GM21529 (cell line): Measurements from ENCODE around the gene MYCT1.

Experiments
- ATAC-seq: cut with Tn5 transposase; IDR thresholded peaks from one replicate; pipeline ENCODE4 v1.9.1; 2021; ENCODE audit not compliant: unreplicated experiment

Gene MYCT1

GRCh38 chr6:152721956-152722355 lies 24.3 kb downstream of the MYCT1 start:
- ATAC-seq = no peak

- ATAC-seq = no peak
Measured at GRCh38 chr6:152723398-152723797, 25.7 kb downstream of the MYCT1 start.

GRCh38 chr6:152726313-152726712 lies 28.6 kb downstream of the MYCT1 start:
- no peak for ATAC-seq

DNA sequence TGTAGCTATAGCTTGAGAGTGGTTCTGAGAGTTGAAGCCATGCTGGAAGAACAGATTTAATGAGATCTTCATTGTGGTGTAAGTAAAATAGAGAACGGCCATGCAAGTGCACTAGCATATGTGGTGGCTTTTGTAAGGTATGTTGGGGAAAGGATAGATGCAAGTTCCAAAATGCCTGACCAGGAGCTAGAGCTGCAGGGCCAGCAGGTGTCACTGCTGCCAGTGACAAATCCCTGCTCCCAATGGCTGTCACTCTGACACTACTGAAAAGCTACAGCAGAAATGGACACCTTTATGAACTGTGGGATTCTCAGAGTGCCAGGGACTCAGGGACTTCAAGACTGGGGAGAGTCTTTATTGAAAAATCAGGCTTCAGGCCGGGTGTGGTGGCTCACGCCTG lies 29.8 kb downstream of the MYCT1 start:
- ATAC-seq = no peak

- no peak for ATAC-seq
Measured at GRCh38 chr6:152734630-152735029, 36.9 kb downstream of the MYCT1 start.

DNA sequence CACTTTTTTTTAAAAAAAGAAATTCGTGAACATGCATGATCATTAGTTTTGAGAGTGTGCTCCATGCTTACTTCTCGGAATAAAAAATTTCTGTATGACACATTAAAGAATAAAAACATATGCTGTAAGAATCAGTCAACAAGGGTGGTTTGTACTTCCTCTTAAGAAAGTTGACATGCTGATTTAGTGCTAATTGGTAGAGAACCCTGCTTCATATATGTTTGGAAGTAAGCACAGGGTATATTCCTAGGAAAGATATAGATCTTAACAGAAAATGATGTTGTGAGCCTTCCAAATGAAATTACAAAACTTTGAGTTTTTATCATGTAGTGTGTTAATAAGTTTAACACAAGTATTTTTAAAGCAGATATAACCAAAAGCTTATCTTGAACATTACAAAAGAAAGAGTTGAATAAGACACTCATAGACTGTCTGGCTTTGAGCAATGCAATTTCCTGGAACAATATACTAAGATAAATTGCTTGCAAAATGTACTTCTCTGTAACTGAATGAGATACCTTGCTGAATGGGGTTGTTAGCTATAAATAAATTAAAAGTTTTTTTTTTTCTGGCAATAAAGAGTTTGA lies 39.1 kb downstream of the MYCT1 start:
- no peak for ATAC-seq

DNA sequence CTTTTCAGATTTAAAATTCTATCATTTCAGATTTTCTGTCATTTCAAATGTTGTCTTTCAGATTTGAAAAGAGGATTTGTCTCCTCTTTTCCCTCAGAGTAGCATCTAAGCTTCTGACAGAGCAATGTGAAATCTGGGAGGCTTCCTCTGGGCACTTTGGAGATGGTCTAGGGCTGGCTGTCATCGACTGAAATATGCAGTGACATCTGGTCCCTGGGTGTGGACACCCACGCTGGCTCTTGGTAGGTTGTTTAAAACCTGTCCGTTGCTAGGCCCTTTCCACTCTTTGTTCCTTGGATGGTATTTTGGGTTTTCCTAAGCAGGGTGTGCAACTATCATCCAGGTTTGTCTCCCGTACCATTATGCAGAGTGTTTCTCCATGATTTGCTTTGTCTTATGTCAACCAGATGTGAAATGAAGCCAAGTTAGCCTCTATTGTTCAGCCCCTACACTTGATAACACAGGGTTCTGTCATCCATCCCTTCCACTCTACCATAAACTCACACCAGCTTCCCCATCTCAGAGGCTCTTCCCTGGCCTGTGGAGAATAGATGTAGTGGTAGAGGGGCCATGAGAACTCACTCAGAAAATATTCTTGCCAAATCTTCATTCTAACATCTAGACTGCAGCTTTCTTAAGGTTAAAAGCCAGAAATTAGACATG lies 47.9 kb downstream of the MYCT1 start:
- no peak for ATAC-seq

GRCh38 chr6:152746172-152746553 lies 48.5 kb downstream of the MYCT1 start:
- no peak for ATAC-seq

- no peak for ATAC-seq
Measured at GRCh38 chr6:152748843-152749242, 51.1 kb downstream of the MYCT1 start.

DNA sequence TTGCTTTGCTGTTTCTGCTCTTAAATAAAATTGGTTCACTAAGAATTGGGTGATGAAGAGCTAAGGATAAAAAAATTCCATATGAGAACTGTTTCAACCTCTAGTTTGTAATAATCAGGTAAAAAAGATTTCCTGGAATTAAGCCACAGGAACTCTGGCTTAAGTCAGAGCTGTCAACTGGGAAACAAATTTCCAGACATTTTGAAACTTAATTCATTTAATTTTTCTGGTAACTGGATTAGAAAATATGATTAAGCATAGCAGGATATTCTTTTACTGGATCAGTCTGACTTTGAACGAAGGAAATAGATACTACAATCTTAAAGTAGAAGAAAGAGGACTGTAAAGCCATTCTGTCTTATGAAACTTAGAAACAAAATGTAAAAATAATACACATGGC lies 51.6 kb downstream of the MYCT1 start:
- ATAC-seq = no peak

DNA sequence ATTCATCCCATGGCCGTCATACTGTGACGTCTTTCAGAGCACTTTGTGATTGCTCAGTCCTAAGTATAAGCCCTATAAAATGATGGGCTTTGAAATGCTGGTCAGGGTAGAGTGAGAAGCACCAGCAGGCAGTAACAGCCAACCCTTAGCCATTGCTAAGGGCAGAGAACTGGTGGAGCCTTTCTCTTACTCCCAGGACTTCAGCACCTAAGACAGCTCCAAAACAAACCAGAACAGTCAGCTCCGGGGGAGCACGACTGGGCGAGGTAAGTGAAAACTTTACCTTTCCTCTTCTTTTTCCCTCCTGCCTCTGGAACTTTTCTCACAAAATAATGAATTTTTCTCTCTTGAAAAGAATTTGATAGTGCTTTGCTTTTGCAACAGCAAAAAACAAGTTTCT lies 53.0 kb downstream of the MYCT1 start, which contains the start of gene VIP:
VIP (plus strand) TSS at position 104 of the 400 bp plus-strand sequence. CDS start 1,381 bp downstream, outside the sequence.
- ATAC-seq = no peak

- ATAC-seq = no peak
Measured at GRCh38 chr6:152765331-152765730, 67.6 kb downstream of the MYCT1 start.

- ATAC-seq = no peak
Measured at GRCh38 chr6:152769159-152769558, 71.5 kb downstream of the MYCT1 start.

- ATAC-seq = no peak
Measured at GRCh38 chr6:152769993-152770392, 72.3 kb downstream of the MYCT1 start.

GRCh38 chr6:152771061-152771687 lies 73.5 kb downstream of the MYCT1 start:
- ATAC-seq = no peak
